AG09309 (cell line): ENCODE measurements around the gene DACT2.
"Not testable (repeated sequence)": the region's sequence is repeated elsewhere in the genome, so short reads cannot be mapped to it uniquely, and the experiment has no call there.

Experiments used
- DNase-seq: peaks from one replicate; pipeline ENCODE4 v3.0.0-alpha.2; 2010; ENCODE audit warnings: low read depth
- H3K4me3 ChIP-seq: 2 replicates; pipeline ENCODE4 v1.5.1; 2011; ENCODE audit warnings: mild to moderate bottlenecking, low read depth, low read length, moderate library complexity; ENCODE audit not compliant: control insufficient read depth
- TF ChIP-seq, protein P1 (sequence below): IDR thresholded peaks from 2 replicates; pipeline ENCODE4 v1.5.1; 2011; ENCODE audit warnings: mild to moderate bottlenecking, low read depth, low read length, inconsistent platforms; ENCODE audit not compliant: insufficient read depth, control insufficient read depth; ENCODE audit errors: missing control alignments

Gene DACT2

DNA sequence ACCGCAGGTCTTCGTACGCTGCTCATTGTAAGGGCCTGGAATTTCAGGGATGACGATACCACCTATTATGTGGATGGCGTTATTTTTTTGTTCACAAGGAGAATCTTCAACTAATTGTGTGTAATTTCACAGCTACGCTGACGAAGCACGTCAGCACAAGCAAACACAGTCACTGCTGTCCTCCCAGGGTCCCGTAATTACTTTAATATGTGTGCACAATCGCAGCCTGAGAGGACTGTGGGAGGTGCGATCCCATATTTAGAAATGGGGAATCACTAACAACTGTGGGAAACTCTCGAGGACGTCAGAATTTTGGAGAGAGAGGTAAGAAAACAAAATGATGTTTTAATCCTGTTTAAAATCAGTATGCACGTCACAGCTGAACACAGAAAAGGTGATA is 40.2 kb upstream of the DACT2 start:
- no peak overlapping the region for H3K4me3 ChIP-seq
- TF ChIP-seq, protein P1, sequence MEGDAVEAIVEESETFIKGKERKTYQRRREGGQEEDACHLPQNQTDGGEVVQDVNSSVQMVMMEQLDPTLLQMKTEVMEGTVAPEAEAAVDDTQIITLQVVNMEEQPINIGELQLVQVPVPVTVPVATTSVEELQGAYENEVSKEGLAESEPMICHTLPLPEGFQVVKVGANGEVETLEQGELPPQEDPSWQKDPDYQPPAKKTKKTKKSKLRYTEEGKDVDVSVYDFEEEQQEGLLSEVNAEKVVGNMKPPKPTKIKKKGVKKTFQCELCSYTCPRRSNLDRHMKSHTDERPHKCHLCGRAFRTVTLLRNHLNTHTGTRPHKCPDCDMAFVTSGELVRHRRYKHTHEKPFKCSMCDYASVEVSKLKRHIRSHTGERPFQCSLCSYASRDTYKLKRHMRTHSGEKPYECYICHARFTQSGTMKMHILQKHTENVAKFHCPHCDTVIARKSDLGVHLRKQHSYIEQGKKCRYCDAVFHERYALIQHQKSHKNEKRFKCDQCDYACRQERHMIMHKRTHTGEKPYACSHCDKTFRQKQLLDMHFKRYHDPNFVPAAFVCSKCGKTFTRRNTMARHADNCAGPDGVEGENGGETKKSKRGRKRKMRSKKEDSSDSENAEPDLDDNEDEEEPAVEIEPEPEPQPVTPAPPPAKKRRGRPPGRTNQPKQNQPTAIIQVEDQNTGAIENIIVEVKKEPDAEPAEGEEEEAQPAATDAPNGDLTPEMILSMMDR: no peak
- no peak for DNase-seq

GRCh38 chr6:168358842-168359420 is 39.4 kb upstream of the DACT2 start:
- TF ChIP-seq, protein P1: no peak
- DNase-seq: no peak
- no peak overlapping the region for H3K4me3 ChIP-seq

- not testable (repeated sequence) for H3K4me3 ChIP-seq, DNase-seq
Measured at GRCh38 chr6:168356872-168357271, 37.3 kb upstream of the DACT2 start.

- TF ChIP-seq, protein P1: peak; percentile 28
- DNase-seq: no peak
- H3K4me3 ChIP-seq: no peak overlapping the region
Measured at GRCh38 chr6:168355716-168356522, 36.3 kb upstream of the DACT2 start.

DNA sequence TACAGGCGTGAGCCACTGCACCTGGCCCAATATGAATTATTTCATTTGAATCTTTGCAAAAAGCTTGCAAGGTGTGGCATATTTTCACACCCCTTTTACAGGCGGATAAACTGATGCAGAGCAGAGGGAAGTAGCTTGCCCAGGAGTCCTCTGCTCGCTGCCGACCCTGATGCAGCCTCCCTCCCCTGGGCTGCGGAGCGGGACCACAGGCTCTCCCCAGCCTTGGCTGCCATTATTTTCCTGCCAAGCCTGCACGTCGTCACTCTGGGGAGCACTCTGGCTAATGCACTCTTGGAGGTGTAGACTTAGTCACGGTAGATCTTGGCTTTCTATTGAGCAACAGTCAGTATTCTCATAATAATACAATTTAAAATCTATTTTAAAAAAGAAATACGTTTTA is 34.8 kb upstream of the DACT2 start:
- no peak for DNase-seq
- TF ChIP-seq, protein P1: no peak
- H3K4me3 ChIP-seq: no peak overlapping the region

DNA sequence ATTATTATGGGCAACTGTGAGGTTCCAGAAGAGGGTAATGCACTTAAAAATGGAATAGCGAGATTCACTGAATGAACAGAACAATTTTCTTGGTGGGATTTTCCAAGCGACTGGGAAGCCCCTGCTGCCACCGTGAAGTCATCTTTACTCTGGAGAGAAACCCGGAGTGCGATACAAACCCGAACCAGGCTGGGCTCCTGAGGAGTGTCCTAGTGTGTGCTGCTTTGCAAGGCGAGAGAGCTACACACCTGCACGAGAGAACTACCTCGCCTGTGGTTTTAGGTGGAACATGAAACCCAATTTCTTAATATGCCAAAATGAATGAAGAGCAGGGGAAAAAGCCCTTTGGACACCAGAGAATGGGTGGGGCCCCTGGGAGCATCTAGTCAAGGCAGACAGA is 33.5 kb upstream of the DACT2 start:
- TF ChIP-seq, protein P1: no peak
- DNase-seq: no peak
- no peak overlapping the region for H3K4me3 ChIP-seq

GRCh38 chr6:168352096-168352495 is 32.5 kb upstream of the DACT2 start:
- H3K4me3 ChIP-seq: no peak overlapping the region
- no peak for DNase-seq
- TF ChIP-seq, protein P1: no peak
